Fibroblast of mammary gland (primary cell): ENCODE data around the gene PHKB.

Experiments used
- DNase-seq: peaks from one replicate; pipeline ENCODE4 v3.0.0-alpha.2; 2010; ENCODE audit warnings: low read depth
- H3K4me3 ChIP-seq: 2 replicates; pipeline ENCODE4 v1.5.1; 2011; ENCODE audit warnings: low read depth, mild to moderate bottlenecking, low read length, moderate library complexity; ENCODE audit not compliant: control insufficient read depth
- TF ChIP-seq, protein P1 (sequence below): conservative IDR thresholded peaks from 2 replicates; pipeline ENCODE4 v1.5.1; 2011; ENCODE audit warnings: low read depth, low read length, inconsistent platforms; ENCODE audit not compliant: control insufficient read depth, insufficient read depth

Gene PHKB

DNA sequence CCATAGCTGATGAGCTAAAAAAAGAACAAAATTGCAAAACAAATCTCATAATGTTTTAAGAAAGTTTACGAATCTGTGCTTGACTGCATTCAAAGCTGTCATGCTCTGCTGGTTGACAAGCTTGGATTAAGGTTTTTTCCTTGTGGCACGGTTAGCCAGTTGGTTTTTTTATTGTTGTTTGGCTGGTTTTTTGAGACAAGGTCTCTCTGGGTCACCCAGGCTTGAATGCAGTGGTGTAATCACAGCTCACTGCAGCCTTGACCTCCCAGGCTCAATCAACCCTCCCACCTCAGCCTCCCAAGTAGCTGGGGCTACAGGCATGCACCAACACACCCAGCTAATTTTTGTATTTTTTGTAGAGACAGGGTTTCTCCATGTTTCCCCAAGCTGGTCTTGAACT is 45.7 kb downstream of the PHKB start:
- H3K4me3 ChIP-seq = no peak overlapping the region
- TF ChIP-seq, protein P1, sequence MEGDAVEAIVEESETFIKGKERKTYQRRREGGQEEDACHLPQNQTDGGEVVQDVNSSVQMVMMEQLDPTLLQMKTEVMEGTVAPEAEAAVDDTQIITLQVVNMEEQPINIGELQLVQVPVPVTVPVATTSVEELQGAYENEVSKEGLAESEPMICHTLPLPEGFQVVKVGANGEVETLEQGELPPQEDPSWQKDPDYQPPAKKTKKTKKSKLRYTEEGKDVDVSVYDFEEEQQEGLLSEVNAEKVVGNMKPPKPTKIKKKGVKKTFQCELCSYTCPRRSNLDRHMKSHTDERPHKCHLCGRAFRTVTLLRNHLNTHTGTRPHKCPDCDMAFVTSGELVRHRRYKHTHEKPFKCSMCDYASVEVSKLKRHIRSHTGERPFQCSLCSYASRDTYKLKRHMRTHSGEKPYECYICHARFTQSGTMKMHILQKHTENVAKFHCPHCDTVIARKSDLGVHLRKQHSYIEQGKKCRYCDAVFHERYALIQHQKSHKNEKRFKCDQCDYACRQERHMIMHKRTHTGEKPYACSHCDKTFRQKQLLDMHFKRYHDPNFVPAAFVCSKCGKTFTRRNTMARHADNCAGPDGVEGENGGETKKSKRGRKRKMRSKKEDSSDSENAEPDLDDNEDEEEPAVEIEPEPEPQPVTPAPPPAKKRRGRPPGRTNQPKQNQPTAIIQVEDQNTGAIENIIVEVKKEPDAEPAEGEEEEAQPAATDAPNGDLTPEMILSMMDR = no peak
- no peak for DNase-seq

DNA sequence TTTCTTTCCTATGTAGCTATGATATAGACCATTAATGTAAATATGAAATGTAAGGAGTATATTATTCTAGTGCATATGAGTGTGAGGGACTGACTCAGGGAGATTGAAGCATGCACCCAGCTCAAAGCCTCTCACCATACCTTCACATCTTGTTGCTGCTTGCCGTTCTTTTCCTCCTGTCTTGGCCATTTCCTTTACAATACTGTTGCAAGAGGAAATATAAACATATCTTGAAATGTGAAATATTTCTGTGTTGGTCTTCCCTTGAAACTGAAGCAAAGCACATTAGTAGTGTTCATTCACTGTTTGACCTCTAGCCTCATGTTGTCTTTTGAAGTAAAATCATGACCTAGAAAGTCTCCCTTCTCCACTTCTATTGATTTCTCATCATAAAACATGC is 46.6 kb downstream of the PHKB start:
- TF ChIP-seq, protein P1 = no peak
- DNase-seq = no peak
- no peak overlapping the region for H3K4me3 ChIP-seq

DNA sequence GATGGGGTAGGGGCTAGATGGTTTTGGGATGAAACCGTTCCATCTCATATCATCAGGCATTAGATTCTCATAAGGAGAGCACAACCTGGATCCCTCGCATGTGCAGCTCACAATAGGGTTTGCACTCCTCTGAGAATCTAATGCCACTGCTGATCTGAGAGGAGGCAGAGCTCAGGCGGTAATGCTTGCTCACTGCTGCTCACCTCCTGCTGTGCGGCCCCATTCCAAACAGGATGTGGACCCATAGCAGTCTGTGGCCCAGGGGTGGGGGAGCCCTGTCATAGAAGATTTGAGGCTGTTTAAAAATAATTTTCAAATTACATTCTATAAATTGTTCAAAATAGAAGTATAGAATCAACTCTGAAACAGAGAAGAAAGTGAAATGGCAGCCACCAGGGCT is 50.8 kb downstream of the PHKB start:
- TF ChIP-seq, protein P1 = no peak
- no peak overlapping the region for H3K4me3 ChIP-seq
- DNase-seq = no peak

DNA sequence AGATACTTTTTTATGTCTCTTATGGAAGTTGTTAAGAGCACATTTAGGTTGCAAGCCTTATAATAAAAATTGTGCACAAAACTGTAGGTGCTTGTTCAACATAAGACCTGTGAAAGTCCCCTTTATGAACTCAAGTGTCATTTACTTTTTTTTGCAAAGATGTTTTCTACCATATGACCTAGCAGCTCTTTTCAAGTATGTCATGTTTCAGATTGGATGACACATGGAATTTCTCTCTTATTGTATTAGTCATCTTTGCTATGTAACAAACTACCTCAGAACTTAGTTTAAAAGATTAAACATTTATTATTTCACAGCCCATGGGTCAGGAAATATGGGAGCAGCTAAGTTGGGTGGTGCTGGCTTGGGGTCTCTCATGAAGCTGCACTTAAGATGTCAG is 57.9 kb downstream of the PHKB start:
- TF ChIP-seq, protein P1 = no peak
- no peak overlapping the region for H3K4me3 ChIP-seq
- DNase-seq = peak; percentile 46

DNA sequence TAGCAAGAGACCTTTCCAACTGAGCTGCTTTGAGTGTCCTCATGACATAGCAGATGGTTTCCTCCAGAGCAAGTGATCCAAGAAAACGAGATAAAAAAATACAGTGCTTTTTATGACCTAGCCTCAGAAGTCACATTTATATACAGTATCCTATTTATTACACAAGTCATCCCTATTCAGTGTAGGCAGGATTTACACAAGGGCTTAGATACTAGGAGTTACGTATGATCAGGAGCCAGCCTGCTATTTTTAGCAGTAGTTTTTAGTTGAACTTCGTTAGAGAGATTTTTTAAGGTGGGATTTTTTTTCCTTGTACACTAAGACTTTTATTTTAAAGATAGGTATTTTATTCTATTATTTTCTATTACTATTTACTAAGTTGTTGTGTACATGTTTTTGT is 58.4 kb downstream of the PHKB start:
- no peak overlapping the region for H3K4me3 ChIP-seq
- DNase-seq = peak; percentile 3
- TF ChIP-seq, protein P1 = no peak

DNA sequence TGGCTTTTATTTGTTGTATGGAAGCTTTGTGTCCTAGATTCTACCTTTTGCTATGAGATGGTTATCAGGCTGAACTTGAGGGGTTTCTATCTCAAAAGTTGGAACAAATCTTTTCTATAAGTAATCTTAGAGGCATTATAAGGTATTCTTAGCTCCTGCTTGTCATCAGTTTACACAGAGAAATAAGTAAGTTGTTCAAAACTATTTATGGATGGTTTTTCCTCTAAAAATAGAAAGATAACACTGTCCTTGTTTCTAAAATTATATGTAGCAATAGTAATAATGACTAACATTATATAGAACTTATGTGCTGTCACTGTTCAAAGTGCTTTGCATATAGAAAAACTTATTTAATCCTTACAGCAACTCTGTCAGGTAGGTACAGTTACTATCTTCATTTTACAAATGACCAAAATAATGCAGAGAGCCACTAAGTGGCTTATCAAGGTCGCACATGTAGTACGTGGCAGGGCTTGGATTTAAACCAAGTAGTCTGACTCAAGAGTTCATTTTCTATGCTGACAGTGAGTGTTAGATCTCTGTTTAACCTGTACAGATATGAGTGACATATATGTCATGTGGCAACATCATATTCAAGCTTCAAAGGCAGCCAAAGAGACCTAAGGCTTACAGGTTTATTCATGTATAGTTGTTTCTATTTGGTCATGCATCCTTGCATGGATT is 59.0 kb downstream of the PHKB start:
- DNase-seq = no peak
- TF ChIP-seq, protein P1 = no peak
- H3K4me3 ChIP-seq = no peak overlapping the region
